IMR-90 (cell line): ENCODE data around the gene VSIR.

Experiments used
- BHLHE40 ChIP-seq: fragments of 150-350 bp; IDR thresholded peaks from 2 replicates; pipeline ENCODE4 v1.6.1; 2016; ENCODE audit warnings: mild to moderate bottlenecking, low read depth, low read length
- CEBPB ChIP-seq: IDR thresholded peaks from 2 replicates; pipeline ENCODE4 v1.6.1; 2012; ENCODE audit warnings: low read depth, low read length, improper control_type of control experiment
- FOS ChIP-seq: fragments of 150-350 bp; IDR thresholded peaks from 2 replicates; pipeline ENCODE4 v1.6.1; 2016; ENCODE audit warnings: low read depth, low read length
- MAFK ChIP-seq: IDR thresholded peaks from 2 replicates; pipeline ENCODE4 v1.6.1; 2012; ENCODE audit warnings: low read depth, low read length, improper control_type of control experiment
- MXI1 ChIP-seq: IDR thresholded peaks from 2 replicates; pipeline ENCODE4 v1.6.1; 2012; ENCODE audit warnings: low read depth, mild to moderate bottlenecking, low read length, moderate library complexity, borderline replicate concordance
- POLR2A ChIP-seq: IDR thresholded peaks from 2 replicates; pipeline ENCODE4 v1.6.1; 2012; ENCODE audit warnings: mild to moderate bottlenecking, low read depth, low read length
- RAD21 ChIP-seq: IDR thresholded peaks from 2 replicates; pipeline ENCODE4 v1.6.1; 2012; ENCODE audit warnings: low read length, improper control_type of control experiment
- RCOR1 ChIP-seq: IDR thresholded peaks from 2 replicates; pipeline ENCODE4 v1.6.1; 2012; ENCODE audit warnings: mild to moderate bottlenecking, low read length, improper control_type of control experiment; ENCODE audit not compliant: insufficient replicate concordance
- RFX5 ChIP-seq: IDR thresholded peaks from 2 replicates; pipeline ENCODE4 v1.8.0; 2012; ENCODE audit warnings: low read depth, mild to moderate bottlenecking, low read length, moderate library complexity
- SMC3 ChIP-seq: fragments of 150-350 bp; IDR thresholded peaks from 2 replicates; pipeline ENCODE4 v1.6.1; 2016; ENCODE audit warnings: low read depth, mild to moderate bottlenecking, antibody characterized with exemption, low read length, moderate library complexity
- TF ChIP-seq, protein P1 (sequence below): conservative IDR thresholded peaks from 2 replicates; pipeline ENCODE4 v1.5.1; 2012; ENCODE audit warnings: mild to moderate bottlenecking, low read depth, low read length, improper control_type of control experiment
- TF ChIP-seq, protein P2 (sequence below): fragments of 150-350 bp; IDR thresholded peaks from 2 replicates; pipeline ENCODE4 v1.6.1; 2017; ENCODE audit warnings: mild to moderate bottlenecking, antibody characterized with exemption, low read length, low read depth

DNA sequence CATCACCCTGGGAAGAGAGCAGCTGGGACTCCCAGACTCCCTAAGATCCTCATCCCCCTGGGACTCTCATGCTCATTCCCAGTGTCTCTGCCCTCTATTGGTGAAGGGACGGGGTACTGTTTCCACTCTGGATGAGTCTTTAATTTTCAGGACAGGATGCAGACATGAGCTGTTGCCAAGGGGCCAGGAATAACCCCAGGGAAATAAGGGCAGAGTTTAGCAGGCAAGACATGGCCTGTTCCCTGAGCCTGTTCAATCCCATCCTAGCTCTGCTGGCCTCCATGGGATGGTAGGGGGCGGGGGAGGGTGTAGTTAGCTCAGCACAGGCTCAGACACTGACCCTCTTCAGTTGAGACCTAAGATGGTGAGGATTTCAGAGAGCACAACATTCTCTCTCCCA lies 67.7 kb downstream of the VSIR start:
- TF ChIP-seq, protein P1, sequence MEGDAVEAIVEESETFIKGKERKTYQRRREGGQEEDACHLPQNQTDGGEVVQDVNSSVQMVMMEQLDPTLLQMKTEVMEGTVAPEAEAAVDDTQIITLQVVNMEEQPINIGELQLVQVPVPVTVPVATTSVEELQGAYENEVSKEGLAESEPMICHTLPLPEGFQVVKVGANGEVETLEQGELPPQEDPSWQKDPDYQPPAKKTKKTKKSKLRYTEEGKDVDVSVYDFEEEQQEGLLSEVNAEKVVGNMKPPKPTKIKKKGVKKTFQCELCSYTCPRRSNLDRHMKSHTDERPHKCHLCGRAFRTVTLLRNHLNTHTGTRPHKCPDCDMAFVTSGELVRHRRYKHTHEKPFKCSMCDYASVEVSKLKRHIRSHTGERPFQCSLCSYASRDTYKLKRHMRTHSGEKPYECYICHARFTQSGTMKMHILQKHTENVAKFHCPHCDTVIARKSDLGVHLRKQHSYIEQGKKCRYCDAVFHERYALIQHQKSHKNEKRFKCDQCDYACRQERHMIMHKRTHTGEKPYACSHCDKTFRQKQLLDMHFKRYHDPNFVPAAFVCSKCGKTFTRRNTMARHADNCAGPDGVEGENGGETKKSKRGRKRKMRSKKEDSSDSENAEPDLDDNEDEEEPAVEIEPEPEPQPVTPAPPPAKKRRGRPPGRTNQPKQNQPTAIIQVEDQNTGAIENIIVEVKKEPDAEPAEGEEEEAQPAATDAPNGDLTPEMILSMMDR: no peak
- TF ChIP-seq POLR2A: no peak
- TF ChIP-seq BHLHE40: no peak
- no peak for TF ChIP-seq CEBPB
- TF ChIP-seq SMC3: no peak
- TF ChIP-seq RAD21: no peak
- no peak for TF ChIP-seq FOS
- no peak for TF ChIP-seq MXI1
- no peak for TF ChIP-seq MAFK
- TF ChIP-seq, protein P2, sequence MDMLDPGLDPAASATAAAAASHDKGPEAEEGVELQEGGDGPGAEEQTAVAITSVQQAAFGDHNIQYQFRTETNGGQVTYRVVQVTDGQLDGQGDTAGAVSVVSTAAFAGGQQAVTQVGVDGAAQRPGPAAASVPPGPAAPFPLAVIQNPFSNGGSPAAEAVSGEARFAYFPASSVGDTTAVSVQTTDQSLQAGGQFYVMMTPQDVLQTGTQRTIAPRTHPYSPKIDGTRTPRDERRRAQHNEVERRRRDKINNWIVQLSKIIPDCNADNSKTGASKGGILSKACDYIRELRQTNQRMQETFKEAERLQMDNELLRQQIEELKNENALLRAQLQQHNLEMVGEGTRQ: no peak
- no peak for TF ChIP-seq RFX5
- TF ChIP-seq RCOR1: no peak
